ENCODE results near the gene G3BP2.

- TF ChIP-seq CTCF (IDR thresholded peaks at IDR 0.05; ENCODE audit: low read length) = no peak
- TF ChIP-seq EZH2 (IDR thresholded peaks at IDR 0.05; ENCODE audit: borderline replicate concordance, low read length) = no peak
Observed at GRCh38 chr4:75717408-75717807, 44.2 kb upstream of the G3BP2 start.
